ENCODE measurements around the gene DDIT3.
"Not testable (repeated sequence)": the region's sequence is repeated elsewhere in the genome, so short reads cannot be mapped to it uniquely, and the experiment has no call there.

Gene DDIT3

DNA sequence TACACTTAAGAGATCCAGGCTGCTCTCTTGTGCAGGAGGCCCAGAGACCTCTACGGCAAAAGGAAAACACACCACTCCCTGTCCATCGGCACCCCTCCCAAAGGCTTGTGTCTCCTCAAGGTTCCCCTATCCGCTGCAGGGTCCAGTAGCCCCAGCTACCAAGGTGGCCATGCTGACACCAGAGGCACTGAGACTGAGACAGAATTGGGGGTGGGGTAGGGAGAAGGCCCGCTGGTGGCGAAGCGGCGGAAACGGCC, 590 bp downstream of the DDIT3 start:
- Histone ChIP-seq H3K27me3 (no peaks in the 10 kb centered on the region), H3K9me3 (no peaks in the 10 kb centered on the region), H3K4me1 (peaks cover 4 to 60% (median 54%) of the 10 kb centered on the region in 4 donors), H3K36me3 (peaks cover 28 to 43% (median 37%) of the 10 kb centered on the region in 3 donors), H3K4me3 (peak overlapping the region; percentile 65 to 91), H3K27ac (peak overlapping the region; percentile 92 to 100)
- TF ChIP-seq, protein P1, sequence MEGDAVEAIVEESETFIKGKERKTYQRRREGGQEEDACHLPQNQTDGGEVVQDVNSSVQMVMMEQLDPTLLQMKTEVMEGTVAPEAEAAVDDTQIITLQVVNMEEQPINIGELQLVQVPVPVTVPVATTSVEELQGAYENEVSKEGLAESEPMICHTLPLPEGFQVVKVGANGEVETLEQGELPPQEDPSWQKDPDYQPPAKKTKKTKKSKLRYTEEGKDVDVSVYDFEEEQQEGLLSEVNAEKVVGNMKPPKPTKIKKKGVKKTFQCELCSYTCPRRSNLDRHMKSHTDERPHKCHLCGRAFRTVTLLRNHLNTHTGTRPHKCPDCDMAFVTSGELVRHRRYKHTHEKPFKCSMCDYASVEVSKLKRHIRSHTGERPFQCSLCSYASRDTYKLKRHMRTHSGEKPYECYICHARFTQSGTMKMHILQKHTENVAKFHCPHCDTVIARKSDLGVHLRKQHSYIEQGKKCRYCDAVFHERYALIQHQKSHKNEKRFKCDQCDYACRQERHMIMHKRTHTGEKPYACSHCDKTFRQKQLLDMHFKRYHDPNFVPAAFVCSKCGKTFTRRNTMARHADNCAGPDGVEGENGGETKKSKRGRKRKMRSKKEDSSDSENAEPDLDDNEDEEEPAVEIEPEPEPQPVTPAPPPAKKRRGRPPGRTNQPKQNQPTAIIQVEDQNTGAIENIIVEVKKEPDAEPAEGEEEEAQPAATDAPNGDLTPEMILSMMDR (IDR thresholded peaks at IDR 0.05): peak in 1 of 2 experiments; percentile 4
- peak; percentile 57 to 84 for DNase-seq
- intact Hi-C loops (cut with DNase I; ENCODE audit: low total_unique reads): loop anchor here (10.0 kb wide), 1 partner anchor 95 kb away; the partner anchor contains the start of gene ARHGEF25

DNA sequence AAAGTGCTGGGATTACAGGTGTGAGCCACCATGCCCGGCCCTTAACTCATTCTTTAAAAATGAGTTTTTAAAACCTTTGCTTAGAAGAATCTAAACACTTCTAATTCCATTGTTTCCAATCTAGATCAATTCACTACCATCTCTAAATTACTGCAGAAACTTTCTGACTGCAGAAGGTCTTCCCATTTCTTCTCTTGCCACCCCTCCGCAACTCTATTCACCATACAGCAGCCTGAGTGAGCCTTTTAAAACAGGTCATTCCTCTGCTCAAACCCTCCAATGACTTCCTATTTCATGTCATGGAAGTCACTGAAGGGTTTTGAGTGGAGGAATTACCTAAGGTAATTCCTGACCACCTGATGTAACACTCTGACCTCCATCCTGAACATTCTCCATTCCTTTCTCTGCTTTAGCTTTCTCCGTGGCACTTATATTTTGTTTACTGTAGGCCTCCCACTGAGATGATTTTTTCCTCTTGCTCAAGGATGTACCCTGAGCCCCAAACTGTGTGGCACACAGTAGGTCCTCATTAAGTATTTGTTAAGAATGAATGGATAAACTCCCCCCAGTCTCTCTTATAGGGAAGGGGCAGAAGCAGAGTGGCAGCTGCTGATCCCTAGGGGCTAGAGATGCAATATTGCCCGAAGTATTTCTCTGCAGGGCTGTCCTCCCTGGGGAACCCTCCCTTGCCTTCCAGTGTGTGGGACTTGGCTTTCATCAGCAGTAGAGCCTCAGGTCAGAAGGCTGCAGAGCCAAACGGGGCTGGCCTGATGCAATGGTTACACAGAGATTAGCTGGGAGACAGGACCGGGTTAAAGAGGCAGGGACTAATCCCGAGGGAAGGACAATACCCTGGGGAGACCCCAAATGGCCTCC, 1.2 kb downstream of the DDIT3 start:
- TF ChIP-seq, protein P1 (IDR thresholded peaks at IDR 0.05): no peak
- intact Hi-C loops (cut with DNase I; ENCODE audit: low total_unique reads): no loop called here
- Histone ChIP-seq H3K36me3 (peaks cover 33 to 43% (median 37%) of the 10 kb centered on the region in 3 donors), H3K27me3 (no peaks in the 10 kb centered on the region), H3K27ac (peak overlapping the region; percentile 92 to 100), H3K4me1 (peaks cover 4 to 54% (median 48%) of the 10 kb centered on the region in 4 donors), H3K9me3 (no peaks in the 10 kb centered on the region), H3K4me3 (peak overlapping the region; percentile 65 to 91)
- peak; percentile 55 to 83 for DNase-seq

GRCh38 chr12:57518176-57518919, 2.0 kb downstream of the DDIT3 start:
- Histone ChIP-seq H3K27ac (peak overlapping the region; percentile 92 to 100), H3K27me3 (no peaks in the 10 kb centered on the region), H3K4me1 (peaks cover 4 to 46% (median 40%) of the 10 kb centered on the region in 4 donors), H3K4me3 (peak overlapping the region; percentile 65 to 91), H3K9me3 (no peaks in the 10 kb centered on the region), H3K36me3 (peaks cover 34 to 46% (median 43%) of the 10 kb centered on the region in 3 donors)
- DNase-seq: no peak
- TF ChIP-seq, protein P1 (IDR thresholded peaks at IDR 0.05): no peak
- intact Hi-C loops (cut with DNase I; ENCODE audit: low total_unique reads): no loop called here

- H3K4me3 ChIP-seq: peak overlapping the region; percentile 65 to 91
- H3K36me3 ChIP-seq: peaks cover 37 to 53% (median 49%) of the 10 kb centered on the region in 3 donors
- H3K27me3 ChIP-seq: not testable (repeated sequence)
Observed at GRCh38 chr12:57517718-57518117, 2.6 kb downstream of the DDIT3 start.

GRCh38 chr12:57517187-57517586, 3.1 kb downstream of the DDIT3 start:
- Histone ChIP-seq H3K4me1 (peaks cover 4 to 44% (median 38%) of the 10 kb centered on the region in 4 donors), H3K4me3 (peak overlapping the region in 1 of 2 donors; percentile 91), H3K9me3 (no peaks in the 10 kb centered on the region), H3K27me3 (no peaks in the 10 kb centered on the region), H3K36me3 (peaks cover 42 to 58% (median 54%) of the 10 kb centered on the region in 3 donors), H3K27ac (peak overlapping the region; percentile 92 to 100)
- no peak for DNase-seq
- intact Hi-C loops (cut with DNase I; ENCODE audit: low total_unique reads): no loop called here
- TF ChIP-seq, protein P1 (IDR thresholded peaks at IDR 0.05): no peak

More at GRCh38 chr12:57517718-57518117, 2.6 kb downstream of the DDIT3 start:
- DNase-seq; H3K9me3 ChIP-seq; intact Hi-C loops (cut with DNase I; ENCODE audit: low total_unique reads): not testable (repeated sequence)
- Histone ChIP-seq H3K27ac (peak overlapping the region; percentile 92 to 100), H3K4me1 (peaks cover 4 to 45% (median 40%) of the 10 kb centered on the region in 4 donors)

Data from tibial artery (tissue), 4 donors.